ENCODE results near the gene SLC35B2. TPM values are rescaled to one million over a fixed set of nuclear protein-coding genes. Genes with fewer than 3 reads are reported as not detected.

The SLC35B2 gene
- total and polyA plus RNA-seq, 9 of the 15 experiments (the other 6 are each of a cell fraction or from before 2014, with no cell fraction given), result 14.5 to 59.1 (median 47.1) TPM

DNA sequence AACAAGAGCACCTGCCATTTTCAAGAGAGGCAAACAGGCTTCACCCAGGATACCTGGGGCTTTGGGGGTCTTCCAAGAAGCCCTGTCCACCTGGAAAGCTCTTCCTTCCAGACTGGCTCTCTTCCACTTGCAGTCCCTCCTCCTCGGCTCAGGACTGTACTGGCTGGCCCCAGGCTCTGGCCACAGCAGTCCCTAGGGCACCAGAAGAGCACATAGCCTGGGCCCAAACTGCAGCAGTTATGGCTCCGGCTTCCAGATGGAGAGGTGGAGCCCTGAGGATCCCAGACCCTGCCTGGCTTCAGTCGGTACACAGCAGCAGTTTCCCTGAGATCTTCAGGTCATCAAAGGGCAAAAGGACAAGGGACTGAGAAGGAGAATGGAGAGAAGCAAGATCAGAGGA lies 1.6 kb upstream of the SLC35B2 start:
- Histone ChIP-seq H3K4me1 (replicated peaks in 1 of 2; ENCODE audit: control insufficient read depth in 2 of 2, insufficient read depth in 2 of 2, low read length in 2 of 2) (peaks cover 39 to 58% of the 10 kb centered on the region in 2 experiments; a peak in 4 of 5 replicates), H3K4me3 (no peak overlapping the region), H3K79me2 (ENCODE audit: control insufficient read depth, insufficient read depth, low read length) (peaks cover 28% of the 10 kb centered on the region), H3K9ac (ENCODE audit: insufficient read depth in 1 of 2, low read depth in 2 of 2, low read length in 2 of 2) (no peak overlapping the region), H3K36me3 (ENCODE audit: control insufficient read depth, insufficient read depth, low read length) (peaks cover 70% of the 10 kb centered on the region), H2AFZ (ENCODE audit: low read depth, low read length) (no peak overlapping the region), H3K4me2 (ENCODE audit: insufficient read depth, low read length) (no peak overlapping the region), H3K9me3 (replicated peaks; ENCODE audit: control insufficient read depth, insufficient read depth, low read depth, low read length) (no peaks in the 10 kb centered on the region), H3K27me3 (ENCODE audit: control insufficient read depth in 2 of 2, insufficient read depth in 2 of 2, low read length in 2 of 2) (no peaks in the 10 kb centered on the region), H3K27ac (ENCODE audit: extremely low read depth, low read depth, low read length) (peak overlapping the region; percentile 93; the same call in 1 of the 3 replicates), H4K20me1 (replicated peaks; ENCODE audit: control insufficient read depth, insufficient read depth, low read length) (peaks cover 27% of the 10 kb centered on the region), H3K9me1 (ENCODE audit: control insufficient read depth, insufficient read depth, low read length) (peaks cover 14% of the 10 kb centered on the region)
- no peak for FAIRE-seq
- ChIA-PET POLR2A (interaction anchor here (1.0 kb wide), 1 partner anchor 11 kb away, joined by 9 read pairs; no protein-coding TSS in a partner anchor), CTCF (ENCODE audit: low intra/inter-chr PET ratio) (interaction anchor here (0.6 kb wide), 1 partner anchor 83 kb away, joined by 3 read pairs; no protein-coding TSS in a partner anchor)
- ATAC-seq, result no peak
- intact Hi-C loops (cut with micrococcal nuclease) (no loop called here), in situ Hi-C loops (cut with MboI) (no loop called here)
- no TSS peak for BruUV-seq (replicated peaks)
- 77% methylated on average over 3 of the region's 3 CpGs for WGBS (ENCODE audit: insufficient coverage, low coverage, missing lambda C conversion rate)
- DNase-seq (ENCODE audit: extremely low read depth in 1 of 4, low spot score in 3 of 4), result no peak
- TF ChIP-seq ZMIZ1 (IDR thresholded peaks at IDR 0.05; ENCODE audit: low read depth in 2 of 2, low read length in 2 of 2) (no peak), CCAR2 (IDR thresholded peaks at IDR 0.05; ENCODE audit: low read depth, low read length) (no peak), MAFK (IDR thresholded peaks at IDR 0.05; ENCODE audit: low read length) (no peak), ZNF511 (CRISPR knock-in tag; IDR thresholded peaks at IDR 0.05) (no peak), ZNF592 (IDR thresholded peaks at IDR 0.05) (no peak), ZNF717 (CRISPR knock-in tag; IDR thresholded peaks at IDR 0.05) (no peak)
- TF ChIP-seq, protein P1, sequence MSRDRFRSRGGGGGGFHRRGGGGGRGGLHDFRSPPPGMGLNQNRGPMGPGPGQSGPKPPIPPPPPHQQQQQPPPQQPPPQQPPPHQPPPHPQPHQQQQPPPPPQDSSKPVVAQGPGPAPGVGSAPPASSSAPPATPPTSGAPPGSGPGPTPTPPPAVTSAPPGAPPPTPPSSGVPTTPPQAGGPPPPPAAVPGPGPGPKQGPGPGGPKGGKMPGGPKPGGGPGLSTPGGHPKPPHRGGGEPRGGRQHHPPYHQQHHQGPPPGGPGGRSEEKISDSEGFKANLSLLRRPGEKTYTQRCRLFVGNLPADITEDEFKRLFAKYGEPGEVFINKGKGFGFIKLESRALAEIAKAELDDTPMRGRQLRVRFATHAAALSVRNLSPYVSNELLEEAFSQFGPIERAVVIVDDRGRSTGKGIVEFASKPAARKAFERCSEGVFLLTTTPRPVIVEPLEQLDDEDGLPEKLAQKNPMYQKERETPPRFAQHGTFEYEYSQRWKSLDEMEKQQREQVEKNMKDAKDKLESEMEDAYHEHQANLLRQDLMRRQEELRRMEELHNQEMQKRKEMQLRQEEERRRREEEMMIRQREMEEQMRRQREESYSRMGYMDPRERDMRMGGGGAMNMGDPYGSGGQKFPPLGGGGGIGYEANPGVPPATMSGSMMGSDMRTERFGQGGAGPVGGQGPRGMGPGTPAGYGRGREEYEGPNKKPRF (IDR thresholded peaks at IDR 0.05; ENCODE audit: low read depth, low read length), result no peak

Measured in K562 (cell line).